Globus pallidus (tissue), 1 donor: ENCODE measurements around the gene ANKLE2.

ENCODE experiments used
- DNase-seq: peaks from one replicate; pipeline ENCODE4 v3.0.0-alpha.2; 2015; ENCODE audit warnings: low spot score

ANKLE2 gene

DNA sequence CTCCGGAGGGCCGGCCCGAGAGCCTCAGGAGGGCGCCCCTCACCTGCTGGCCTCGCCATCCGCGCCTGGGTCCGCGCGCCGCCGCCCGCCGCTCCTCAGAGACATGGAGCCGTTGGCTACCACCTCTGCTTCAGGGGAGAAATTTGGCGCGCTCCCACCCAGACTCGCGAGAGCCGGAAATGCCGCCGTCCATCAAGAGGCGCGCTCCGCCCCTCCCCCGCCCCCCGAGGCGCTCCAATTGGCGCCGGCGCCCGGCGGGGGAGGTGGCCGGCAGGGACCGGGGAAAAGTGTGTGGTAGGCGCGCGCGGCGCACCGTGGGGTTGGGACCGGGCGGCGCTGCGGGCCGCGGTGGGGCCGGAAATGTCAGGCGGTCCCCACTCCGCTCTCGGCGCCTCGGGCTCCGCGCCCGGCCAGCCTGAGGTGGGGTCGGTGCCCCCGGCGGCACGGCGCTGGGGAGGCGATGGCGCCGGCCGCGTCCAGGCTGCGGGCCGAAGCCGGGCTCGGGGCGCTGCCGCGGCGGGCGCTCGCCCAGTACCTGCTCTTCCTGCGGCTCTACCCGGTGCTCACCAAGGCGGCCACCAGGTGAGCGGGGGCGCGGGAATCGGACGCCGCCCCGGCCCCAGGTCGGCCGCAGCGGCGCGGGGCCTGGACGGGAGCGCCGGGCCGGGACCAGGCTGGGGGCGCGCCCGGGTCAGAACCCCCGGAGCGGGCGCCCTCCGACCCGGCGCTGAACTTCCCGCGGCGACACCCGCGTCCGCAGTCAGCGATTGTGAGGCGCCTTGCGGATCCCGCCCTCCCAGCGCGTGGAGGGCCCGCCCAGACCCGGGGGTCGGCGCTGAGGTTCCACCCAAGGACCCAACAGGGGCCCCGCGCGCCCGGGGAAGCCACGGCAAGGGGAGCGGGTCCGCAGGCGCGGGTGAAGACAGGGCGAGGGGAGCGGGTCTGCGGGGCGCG lies 74.1 kb downstream of the ANKLE2 start, which contains the start of the genes POLE and PXMP2:
Gene POLE, minus strand, starts transcription at position 132 of the 954 bp plus-strand sequence. Its CDS starts 27 bp downstream, at position 105.
Gene PXMP2, plus strand, starts transcription at position 377 of the 954 bp plus-strand sequence. Its CDS starts 84 bp downstream, at position 461.
- DNase-seq: peak; percentile 88

DNA sequence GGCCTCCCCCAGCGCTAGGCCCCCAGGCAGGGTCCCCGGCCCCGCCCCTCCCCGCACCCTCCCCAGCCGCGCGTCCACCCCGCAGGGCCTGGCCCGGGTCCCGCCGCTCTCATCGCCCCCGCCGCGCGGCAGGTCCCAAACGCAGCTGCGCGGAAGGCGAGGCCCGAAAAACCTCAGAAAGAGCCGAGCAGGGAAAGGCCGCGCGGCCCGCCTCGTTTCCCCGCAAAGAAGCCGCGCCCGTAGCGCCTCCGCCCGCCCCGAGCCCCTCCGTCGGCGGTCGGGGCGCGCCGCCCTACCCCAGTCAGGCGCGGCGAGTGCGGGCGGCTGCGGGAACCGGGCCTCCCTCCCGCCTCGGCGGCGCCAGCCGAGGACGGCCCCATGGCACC lies 74.8 kb downstream of the ANKLE2 start:
- no peak for DNase-seq

DNA sequence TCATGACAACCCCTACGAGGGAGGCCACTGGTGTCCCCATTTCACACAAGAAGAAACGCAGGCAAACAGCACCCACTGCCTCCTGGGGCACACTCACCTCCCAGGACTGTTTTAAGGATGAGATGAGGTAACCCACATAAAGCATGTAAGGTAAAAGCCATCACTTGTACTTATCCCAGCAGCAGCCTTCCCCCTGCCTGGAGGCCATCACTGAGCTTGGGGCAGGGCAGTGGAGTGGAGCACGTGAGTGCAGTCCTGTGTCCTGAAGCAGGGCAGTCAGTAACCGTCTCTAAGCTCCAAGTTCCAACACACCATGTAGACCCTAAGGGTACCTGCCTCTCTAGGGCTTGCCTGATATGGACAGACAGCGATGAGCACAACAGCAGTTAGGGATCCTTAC lies 76.2 kb downstream of the ANKLE2 start:
- DNase-seq: no peak

DNA sequence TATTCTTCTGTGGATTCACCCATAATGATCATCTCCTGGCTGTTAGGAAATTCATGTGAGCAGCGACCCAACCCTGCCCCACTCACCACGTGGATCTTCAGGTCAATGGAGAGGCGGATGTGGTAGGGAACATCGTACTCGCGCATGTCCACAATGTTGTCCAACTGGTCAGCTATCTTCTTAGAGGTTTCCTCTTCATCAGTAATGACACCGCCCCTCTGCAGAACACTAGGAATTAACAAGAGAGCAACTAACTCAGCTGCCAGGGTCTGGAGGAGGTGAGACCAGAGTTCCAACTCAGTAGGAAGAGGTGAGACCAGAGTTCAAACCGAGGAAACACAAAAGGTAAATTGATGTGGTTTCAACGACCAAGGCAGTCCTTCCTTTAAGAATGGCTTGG lies 84.1 kb downstream of the ANKLE2 start:
- no peak for DNase-seq

DNA sequence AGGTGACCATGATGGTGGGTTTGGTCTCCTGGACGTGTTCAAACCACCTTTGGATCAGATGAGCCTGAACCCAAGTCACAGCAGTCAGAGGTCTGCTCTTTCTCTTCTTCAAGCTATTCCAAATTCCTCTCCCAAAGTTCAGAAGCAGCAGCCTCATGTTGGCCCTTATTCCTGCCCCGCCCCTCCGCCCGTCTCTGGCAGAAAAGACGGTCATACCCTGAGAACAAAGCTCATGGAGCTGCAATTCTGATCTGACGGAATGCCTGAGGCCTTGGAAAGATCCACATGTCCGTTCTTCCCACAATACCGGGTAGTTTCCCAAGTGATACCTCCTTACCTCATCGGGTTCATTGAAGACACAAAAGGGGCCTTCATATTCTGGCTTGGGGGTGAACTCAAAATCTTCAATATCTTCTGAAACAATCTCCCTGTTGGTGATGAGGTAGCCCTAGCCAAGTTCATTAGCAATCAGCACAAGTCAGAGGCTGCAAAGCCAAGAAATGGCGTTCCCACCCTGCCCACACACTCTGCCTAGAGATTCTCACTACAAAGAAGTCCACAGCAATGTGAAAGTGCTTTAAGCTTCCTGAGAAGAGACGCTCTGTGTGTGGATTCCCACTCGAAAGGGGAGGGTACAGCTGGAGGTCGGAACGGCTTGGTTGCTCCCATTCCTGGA lies 85.7 kb downstream of the ANKLE2 start:
- DNase-seq: no peak
